GM18520 (cell line): ENCODE measurements around the gene EAPP.
A peak's percentile ranks its signal among the peaks of the same experiment; 100 is the strongest.
"Not testable (repeated sequence)": the region's sequence is repeated elsewhere in the genome, so short reads cannot be mapped to it uniquely, and the experiment has no call there.

Source experiments
- ATAC-seq: cut with Tn5 transposase; IDR thresholded peaks from one replicate; pipeline ENCODE4 v1.9.1; 2021; ENCODE audit not compliant: unreplicated experiment

The EAPP gene, protein sequence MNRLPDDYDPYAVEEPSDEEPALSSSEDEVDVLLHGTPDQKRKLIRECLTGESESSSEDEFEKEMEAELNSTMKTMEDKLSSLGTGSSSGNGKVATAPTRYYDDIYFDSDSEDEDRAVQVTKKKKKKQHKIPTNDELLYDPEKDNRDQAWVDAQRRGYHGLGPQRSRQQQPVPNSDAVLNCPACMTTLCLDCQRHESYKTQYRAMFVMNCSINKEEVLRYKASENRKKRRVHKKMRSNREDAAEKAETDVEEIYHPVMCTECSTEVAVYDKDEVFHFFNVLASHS

DNA sequence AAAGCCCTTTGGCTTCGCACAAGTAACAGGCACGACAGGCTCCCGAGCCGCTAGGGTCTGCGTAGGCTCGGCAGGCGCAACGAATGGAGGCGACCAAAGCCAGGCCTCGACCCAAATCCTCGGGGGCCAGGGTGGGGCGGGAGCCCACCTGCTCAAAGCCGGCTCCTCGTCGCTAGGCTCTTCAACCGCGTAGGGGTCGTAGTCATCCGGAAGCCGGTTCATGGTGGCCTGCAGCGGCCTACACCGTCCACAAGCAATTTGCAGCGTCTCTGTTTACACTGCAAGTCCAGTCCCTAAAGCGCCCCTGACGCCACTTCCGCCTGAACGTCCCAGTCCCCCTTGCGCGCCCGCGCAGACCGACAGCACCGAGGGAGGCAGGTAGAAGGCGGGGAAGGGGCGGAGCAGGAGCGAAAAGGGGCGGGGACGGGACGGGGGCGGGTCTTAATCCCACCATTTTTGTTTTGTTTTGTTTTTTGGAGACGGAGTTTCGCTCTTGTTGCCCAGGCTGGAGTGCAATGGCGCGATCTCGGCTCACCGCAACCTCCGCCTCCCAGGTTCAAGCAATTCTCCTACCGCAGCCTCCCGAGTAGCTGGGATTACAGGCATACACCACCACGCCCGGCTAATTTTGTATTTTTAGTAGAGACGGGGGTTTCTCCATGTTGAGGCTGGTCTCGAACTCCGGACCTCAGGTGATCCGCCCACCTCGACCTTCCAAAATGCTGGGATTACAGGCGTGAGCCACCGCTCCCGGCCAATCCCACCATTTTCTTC is at the start of gene EAPP:
Gene EAPP (minus strand): TSS at position 295 of the 774 bp plus-strand sequence. CDS start 73 bp downstream, at position 222.
- ATAC-seq = peak; percentile 100

DNA sequence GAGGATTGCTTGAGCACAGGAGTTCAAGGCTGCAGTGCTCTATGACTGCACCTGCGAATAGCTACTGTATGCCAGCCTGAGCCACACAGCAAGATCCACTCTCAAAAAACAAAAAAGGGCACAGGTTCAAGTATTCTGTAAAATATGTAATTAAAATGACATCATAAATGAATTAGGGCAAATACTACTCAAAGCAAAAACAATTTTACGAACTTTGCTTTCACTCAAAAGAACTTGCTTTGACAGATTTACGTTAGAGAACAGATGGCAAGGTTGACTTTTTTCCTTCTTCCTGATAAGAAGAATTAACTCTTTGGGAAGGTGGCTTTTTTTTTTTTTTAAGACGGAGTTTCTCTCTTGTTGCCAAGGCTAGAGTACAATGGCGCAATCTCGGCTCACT is 44.0 kb upstream of the EAPP start:
- no peak for ATAC-seq

DNA sequence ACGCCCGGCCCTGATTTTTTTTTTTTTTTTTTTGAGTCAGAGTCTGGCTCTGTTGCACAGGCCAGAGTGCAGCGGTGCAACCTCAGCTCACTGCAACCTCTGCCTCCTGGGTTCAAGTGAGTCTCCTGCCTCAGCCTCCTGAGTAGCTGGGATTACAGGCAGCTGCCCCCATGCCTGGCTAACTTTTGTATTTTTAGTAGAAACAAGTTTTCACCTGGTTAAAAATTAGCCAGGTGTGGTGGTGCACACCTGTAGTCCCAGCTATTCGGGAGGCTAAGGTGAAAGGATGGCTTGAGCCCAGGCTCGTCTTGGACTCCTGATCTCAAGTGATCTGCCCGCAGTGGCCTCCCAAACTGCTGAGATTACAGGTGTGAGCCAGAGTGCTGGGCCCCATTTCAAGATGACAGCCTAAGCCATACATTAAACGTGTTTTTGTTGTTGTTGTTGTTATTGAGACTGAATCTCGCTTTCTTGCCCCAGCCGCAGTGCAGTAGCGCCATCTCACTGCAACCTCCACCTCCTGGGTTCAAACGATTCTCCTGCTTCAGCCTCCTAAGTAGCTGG is 42.7 kb upstream of the EAPP start:
- no peak for ATAC-seq

DNA sequence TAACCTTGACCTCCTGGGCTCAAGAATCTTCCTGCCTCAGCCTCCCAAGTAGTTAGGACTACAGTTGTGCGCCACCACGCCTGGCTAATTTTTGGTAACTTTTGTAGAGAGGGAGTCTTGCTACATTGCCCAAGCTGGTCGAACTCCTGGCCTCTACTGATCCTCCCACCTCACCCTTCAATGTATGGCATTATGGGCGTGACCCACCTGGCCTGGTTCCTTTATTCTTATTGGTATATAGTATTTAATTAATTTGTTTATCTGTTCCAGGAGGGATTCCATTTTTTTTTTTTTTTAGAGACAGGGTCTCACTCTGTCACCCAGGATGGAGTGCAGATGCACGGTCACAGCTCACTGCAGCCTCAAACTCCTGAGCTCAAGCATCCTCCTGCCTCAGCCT is 40.9 kb upstream of the EAPP start:
- no peak for ATAC-seq

DNA sequence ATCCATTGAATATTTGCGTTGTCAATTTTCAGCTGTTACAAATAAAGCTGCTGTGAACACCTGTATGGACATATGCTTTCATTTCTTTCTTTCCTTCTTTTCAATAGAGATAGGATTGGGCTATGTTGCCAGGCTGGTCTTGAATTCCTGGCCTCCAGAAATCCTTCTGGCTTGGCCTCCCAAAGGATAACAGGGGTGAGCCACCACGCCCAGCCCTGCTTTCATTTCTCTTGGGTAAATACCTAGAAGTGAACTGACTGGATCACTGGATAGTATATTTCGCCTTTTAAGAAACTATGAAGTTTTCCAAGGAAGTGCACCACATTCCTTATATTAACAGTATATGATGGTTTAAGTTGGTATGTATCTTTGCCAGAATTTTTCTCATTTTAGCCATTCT is 32.3 kb upstream of the EAPP start:
- no peak for ATAC-seq

DNA sequence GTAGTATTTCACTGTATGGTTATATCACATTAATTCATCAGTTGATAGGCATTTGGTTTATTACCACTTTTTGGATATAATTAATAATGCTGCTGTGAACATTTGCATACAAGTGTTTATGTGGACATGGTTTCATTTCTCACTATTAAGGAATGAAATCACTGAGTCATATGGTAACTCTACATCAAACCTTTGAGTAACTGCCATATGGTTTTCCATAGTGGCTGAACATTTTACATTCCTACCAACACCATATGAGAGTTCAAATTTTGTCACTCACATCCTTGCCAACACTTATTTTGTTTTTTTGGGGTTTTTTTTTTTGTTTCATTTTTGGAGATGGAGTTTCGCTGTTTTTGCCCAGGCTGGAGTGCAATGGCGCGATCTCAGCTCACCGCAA is 30.2 kb upstream of the EAPP start:
- no peak for ATAC-seq

DNA sequence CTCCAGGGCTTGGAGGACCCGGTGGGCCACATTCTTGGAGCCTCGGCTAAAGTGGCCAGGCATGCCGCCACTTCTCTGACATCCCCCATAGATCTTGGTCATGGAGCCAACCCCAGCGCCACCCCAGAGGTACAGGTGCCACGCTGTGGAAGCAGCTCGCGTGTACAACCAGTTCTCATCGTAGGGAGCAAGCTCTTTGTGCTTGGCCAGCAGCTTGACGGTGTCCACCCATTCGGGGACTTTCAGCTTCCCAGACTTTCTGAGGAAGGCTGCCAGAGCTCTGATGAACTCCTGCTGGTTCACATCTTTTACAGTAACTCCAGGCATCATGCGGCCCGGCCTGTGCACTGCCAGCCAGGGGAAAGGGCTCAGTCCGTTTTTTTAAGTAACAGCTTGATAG is 29.3 kb upstream of the EAPP start:
- ATAC-seq = no peak

DNA sequence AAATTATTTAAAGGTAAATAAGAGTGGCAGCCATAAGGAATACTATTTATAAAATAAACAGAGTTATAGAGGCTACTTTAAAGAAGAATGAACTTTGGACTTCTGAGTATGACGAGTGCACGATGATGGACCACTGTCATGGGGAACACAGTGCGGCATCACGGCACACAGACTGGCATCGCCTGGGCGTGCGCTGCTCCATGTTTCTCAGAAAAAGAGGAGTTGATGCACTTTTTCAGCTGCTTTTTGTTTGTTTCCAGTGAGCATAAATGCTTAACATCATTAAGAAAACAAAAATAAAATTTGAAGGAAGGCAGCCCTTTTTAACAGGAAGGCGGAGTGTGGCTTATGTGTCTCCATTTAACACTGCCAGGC is 23.3 kb upstream of the EAPP start:
- ATAC-seq = no peak

DNA sequence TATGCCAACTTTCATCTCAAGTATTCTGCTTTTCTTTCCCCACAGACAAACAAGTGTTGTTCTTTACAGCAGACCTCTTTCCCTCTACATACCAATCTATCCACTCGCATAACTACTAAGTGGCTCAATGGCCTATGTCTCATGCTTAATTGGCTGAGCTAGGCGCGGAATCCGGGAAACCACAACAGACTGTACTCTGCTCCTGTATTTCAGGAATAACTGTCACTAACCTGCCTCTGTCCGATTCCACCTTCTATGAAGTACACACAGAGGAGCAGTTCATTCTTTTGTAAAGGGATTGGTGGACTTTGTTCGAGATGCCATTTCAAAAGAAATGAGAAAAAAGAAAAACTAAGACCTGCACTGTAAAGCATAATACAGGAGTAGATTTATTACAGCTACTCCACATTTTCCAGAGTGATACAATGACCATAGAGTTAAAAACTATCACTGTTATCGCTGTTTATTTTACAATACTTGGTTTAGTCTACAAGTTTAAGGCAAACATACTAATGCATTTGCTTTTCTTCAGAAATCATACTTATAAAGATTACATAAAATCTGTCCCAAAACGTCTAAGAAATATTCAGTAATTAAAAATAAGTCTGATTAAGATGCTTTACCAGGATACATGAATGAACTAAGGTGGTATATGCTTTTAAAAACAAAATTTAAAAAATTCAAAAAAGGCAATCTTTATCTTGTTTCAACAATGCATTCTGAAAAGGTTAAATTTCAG is 22.7 kb upstream of the EAPP start:
- not testable (repeated sequence) for ATAC-seq

DNA sequence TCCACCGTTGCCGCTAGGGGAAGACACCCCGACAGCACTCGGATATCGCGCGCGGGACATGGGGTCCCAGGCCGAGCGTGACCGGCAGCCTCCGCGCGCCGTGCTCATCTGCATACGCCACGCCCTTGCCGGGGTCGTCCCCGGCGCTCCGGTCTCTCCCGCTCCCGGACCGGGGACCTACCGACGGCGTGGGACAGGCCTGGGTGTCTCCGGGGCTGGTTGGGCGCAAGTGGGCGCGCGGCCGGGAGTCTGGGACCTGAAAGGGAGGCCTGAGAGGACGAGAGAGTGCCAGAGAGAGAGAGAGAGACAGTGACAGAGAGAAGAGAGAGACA is 17.0 kb upstream of the EAPP start:
- ATAC-seq = peak; percentile 32

DNA sequence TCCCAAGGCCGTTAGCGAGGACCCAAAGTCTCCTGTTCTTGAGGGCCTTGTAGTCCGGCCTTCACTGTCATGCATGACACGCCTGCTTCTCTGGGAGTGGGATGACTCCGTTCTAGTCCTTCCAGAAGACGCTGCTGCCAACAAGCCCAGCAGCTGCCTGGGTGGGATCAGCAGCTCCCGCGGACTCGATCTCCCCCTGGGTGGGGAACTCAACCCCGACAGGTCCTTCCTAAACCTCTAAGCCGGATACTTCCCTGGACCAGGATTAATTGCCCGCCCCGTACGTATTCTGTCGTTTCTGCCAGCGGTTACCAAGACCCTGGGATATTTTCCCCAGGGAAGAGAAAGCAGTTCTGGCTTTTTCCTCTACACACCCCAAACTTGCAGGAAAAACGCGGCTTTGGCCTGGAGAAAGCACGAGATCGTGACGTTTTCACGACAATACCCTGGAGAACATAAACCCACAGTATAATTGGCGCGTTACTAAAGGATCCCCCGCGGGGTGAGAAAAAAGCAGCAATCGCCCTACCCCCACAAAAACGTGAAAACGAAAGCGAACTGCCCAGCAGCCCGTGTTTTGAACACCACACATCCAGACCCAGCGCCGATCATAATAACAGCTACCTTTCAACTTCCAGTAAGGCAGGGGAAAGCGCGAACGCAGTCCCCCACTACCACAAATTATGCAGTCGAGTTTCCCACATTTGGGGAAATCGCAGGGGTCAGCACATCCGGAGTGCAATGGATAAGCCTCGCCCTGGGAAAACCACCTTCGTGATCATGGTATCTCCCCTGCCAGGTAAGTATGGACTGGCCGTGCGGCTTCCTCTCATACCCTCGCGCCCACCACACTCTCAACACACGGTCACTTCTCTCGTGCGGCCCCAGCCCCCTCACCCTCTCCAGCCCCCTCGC is 16.3 kb upstream of the EAPP start:
- peak; percentile 59 for ATAC-seq

DNA sequence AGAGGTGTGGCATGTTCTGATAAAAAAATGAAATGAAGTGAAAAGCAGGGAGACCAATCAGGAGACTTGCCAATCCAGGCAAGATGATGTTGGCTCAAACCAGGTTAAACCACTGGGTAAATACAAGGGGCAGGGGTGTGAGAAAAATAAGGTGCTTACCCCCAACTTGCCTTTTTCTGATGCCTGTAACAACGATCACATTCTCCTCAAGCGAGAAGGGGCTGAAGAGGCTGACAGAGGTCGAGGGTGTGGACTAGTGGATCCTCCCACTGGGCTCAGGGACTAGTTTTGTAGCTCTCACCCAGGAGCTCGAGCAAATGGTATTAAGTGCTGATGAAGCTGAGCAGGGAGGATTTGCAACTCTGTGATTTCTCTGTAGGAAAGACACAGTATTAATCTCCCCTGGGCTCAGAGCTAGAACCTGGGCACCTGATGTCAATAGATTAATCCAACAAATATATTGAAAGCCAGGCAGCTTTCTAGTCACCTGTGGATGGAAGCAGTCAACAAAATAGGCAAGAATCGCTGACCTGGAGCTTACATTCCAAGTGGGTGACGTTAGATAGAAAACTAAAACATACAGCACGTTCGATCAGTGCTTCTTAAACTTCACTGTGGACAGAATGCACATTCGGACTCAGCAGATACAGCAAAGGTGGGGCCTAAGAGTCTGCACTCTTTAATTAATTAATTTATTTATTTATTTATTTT is 15.2 kb upstream of the EAPP start:
- no peak for ATAC-seq

DNA sequence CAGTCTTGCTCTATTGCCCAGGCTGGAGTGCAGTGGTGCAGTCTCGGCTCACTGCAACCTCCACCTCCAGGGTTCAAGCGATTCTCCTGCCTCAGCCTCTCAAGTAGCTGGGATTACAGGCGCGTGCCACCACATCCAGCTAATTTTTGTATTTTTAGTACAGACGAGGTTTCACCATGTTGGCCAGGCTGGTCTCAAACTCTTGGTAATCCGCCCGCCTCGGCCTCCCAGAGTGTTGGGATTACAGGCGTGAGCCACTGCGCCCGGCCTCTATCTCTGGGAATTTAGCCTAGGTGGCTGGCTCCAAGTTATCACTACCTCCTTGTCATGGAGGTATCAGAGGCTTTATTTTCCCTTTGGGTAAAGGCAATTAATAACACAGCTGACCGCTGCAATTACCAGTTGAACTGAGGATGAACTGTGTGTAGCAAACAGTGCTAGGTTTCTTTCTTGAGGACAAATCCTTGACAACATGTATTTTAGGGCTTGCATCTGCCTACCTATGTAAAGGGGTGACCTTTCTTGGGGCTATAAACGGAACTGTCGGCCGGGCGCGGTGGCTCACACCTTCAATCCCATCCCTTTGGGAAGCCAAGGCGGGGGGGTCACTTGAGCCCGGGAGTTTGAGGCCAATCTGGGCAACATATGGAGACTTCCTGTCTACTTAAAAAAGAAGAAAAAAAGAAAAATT is 9.9 kb upstream of the EAPP start:
- ATAC-seq = not testable (repeated sequence)

DNA sequence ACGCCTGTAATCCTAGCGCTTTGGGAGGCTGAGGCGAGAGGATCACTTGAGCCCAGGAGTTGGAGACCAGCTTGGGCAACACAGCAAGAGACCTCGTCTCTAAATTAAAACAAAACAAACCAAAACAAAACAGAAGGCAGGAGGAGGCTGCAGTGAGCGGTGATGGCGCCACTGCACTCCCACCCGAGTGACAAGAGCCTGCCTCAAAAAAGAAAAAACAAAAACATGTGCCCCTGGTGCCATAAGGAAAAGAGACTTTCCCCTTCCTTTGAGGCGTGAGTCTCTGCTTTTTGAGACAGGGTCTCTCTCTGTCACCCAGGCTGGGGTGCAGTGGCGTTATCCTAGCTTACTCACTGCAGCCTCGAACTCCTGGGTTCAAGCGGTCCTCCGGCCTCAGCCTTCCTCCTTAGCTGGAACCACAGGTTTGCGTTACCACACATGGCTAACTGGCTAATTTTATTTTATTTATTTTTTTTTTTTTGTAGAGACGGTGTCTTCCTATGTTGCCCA is 9.0 kb upstream of the EAPP start:
- ATAC-seq = no peak

DNA sequence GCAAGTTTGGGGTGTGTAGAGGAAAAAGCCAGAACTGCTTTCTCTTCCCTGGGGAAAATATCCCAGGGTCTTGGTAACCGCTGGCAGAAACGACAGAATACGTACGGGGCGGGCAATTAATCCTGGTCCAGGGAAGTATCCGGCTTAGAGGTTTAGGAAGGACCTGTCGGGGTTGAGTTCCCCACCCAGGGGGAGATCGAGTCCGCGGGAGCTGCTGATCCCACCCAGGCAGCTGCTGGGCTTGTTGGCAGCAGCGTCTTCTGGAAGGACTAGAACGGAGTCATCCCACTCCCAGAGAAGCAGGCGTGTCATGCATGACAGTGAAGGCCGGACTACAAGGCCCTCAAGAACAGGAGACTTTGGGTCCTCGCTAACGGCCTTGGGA is 7.6 kb upstream of the EAPP start:
- peak; percentile 30 for ATAC-seq

DNA sequence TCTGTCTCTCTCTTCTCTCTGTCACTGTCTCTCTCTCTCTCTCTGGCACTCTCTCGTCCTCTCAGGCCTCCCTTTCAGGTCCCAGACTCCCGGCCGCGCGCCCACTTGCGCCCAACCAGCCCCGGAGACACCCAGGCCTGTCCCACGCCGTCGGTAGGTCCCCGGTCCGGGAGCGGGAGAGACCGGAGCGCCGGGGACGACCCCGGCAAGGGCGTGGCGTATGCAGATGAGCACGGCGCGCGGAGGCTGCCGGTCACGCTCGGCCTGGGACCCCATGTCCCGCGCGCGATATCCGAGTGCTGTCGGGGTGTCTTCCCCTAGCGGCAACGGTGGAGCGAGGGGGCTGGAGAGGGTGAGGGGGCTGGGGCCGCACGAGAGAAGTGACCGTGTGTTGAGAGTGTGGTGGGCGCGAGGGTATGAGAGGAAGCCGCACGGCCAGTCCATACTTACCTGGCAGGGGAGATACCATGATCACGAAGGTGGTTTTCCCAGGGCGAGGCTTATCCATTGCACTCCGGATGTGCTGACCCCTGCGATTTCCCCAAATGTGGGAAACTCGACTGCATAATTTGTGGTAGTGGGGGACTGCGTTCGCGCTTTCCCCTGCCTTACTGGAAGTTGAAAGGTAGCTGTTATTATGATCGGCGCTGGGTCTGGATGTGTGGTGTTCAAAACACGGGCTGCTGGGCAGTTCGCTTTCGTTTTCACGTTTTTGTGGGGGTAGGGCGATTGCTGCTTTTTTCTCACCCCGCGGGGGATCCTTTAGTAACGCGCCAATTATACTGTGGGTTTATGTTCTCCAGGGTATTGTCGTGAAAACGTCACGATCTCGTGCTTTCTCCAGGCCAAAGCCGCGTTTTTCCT is 7.0 kb upstream of the EAPP start:
- peak; percentile 59 for ATAC-seq

DNA sequence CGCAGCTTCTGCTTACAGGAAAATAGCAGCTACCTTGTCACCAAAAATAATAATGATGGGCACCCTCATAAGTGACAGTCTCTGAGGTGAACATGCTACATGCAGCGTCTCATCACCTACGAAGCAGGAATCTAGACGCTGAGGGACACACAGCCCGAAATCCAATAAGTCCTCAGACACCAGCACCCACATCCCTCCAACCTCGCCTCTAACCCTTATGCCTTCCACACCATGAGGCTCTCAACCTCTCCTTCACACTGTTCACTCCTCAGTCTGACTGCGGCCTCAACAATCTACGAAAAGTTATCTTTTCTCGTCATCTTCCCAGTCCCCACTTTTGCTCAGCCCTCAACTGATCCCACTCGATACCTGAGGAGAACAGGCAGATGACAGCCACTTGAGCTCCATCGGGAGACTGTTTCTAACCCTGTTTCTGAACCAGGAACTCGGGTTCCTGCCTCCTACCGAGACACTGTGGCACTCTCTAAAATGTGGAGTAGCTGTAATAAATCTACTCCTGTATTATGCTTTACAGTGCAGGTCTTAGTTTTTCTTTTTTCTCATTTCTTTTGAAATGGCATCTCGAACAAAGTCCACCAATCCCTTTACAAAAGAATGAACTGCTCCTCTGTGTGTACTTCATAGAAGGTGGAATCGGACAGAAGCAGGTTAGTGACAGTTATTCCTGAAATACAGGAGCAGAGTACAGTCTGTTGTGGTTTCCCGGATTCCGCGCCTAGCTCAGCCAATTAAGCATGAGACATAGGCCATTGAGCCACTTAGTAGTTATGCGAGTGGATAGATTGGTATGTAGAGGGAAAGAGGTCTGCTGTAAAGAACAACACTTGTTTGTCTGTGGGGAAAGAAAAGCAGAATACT is 919 bp upstream of the EAPP start:
- ATAC-seq = not testable (repeated sequence)
